GM12878 (cell line): ENCODE measurements around the gene NAALADL2. TPM values are rescaled to one million over a fixed set of nuclear protein-coding genes. Genes with fewer than 3 reads are reported as not detected.

ENCODE experiments used
- ATAC-seq: fragments of 200-7000 bp; cut with Tn5 transposase; 3 replicates; pipeline ENCODE4 v1.9.1; 2020; ENCODE audit warnings: mild to moderate bottlenecking, moderate library complexity
- BruUV-seq: library from RNA; stranded (reverse); fragments of 400-500 nt; replicated peaks from 2 replicates; lab custom pipeline; 2021; lab: Mats Ljungman, UMichigan
- CTCF ChIA-PET: fragments of 300-600 bp; sonication (Branson Sonifier 250); formaldehyde crosslinking; extraction: SDS; loops from one replicate; lab custom pipeline; 2021; ENCODE audit warnings: inconsistent platforms; lab: Yijun Ruan, JAX
- POLR2A ChIA-PET: fragments of 350-600 bp; formaldehyde crosslinking; extraction: SDS; loops from one replicate; lab custom pipeline; 2021; ENCODE audit warnings: inconsistent platforms; lab: Charles Lee
- RAD21 ChIA-PET: fragments of 300-600 bp; sonication (Branson Sonifier 250); formaldehyde crosslinking; loops from one replicate; lab custom pipeline; 2023; ENCODE audit warnings: antibody characterized with exemption; ENCODE audit not compliant: unreplicated experiment; lab: Charles Lee
- SMC1A ChIA-PET: fragments of 300-600 bp; sonication (Branson Sonifier 250); formaldehyde crosslinking; loops from one replicate; lab custom pipeline; 2023; ENCODE audit not compliant: unreplicated experiment, uncharacterized antibody; lab: Charles Lee
- DNase-seq: peaks from one replicate; pipeline ENCODE4 v3.0.0-alpha.2; 2011; ENCODE audit warnings: low read depth, low spot score
- FAIRE-seq: peaks from 3 replicates; lab custom pipeline; 2011; peaks lifted over from hg19 to GRCh38; lab: Jason Lieb, UNC
- H2AFZ ChIP-seq: 2 replicates; pipeline ENCODE4 v1.6.0; 2011; ENCODE audit warnings: low read depth, low read length, control low read depth; ENCODE audit not compliant: control insufficient read depth
- H3K27ac ChIP-seq: 2 replicates; pipeline ENCODE4 v1.5.1; 2011; ENCODE audit warnings: control low read depth; ENCODE audit not compliant: control insufficient read depth, insufficient read depth
- H3K27me3 ChIP-seq, 2 experiments: replicated peaks in 1 of 2; 2 replicates each; pipeline versions ENCODE4 v1.6.0 to v1.6.1; 2011; ENCODE audit warnings: low read length in 1 of 2; ENCODE audit not compliant: control insufficient read depth in 2 of 2, insufficient read depth in 2 of 2
- H3K36me3 ChIP-seq, 2 experiments: 2 replicates each; pipeline ENCODE4 v1.5.1; 2011; ENCODE audit warnings: low read length in 1 of 2; ENCODE audit not compliant: control insufficient read depth in 2 of 2, insufficient read depth in 2 of 2
- H3K4me1 ChIP-seq: 2 replicates; pipeline ENCODE4 v1.6.1; 2011; ENCODE audit warnings: mild to moderate bottlenecking, low read length, moderate library complexity, mixed read lengths; ENCODE audit not compliant: control insufficient read depth, insufficient read depth
- H3K4me2 ChIP-seq: 2 replicates; pipeline ENCODE4 v1.6.0; 2011; ENCODE audit warnings: control low read depth; ENCODE audit not compliant: control insufficient read depth, insufficient read depth
- H3K4me3 ChIP-seq: fragments of 200-600 bp; sonication (generic); 2 replicates; pipeline ENCODE4 v1.5.1; 2016
- H3K79me2 ChIP-seq: 2 replicates; pipeline ENCODE4 v1.6.0; 2011; ENCODE audit warnings: low read length; ENCODE audit not compliant: control insufficient read depth, insufficient read depth
- H3K9ac ChIP-seq: 2 replicates; pipeline ENCODE4 v1.8.0; 2011; ENCODE audit warnings: low read length, control low read depth, mixed read lengths; ENCODE audit not compliant: control insufficient read depth, insufficient read depth
- H3K9me3 ChIP-seq: replicated peaks from 3 replicates; pipeline ENCODE4 v1.5.1; 2011; ENCODE audit warnings: mild to moderate bottlenecking, low read length; ENCODE audit not compliant: control insufficient read depth, insufficient read depth
- H4K20me1 ChIP-seq: 2 replicates; pipeline ENCODE4 v1.6.0; 2011; ENCODE audit not compliant: control insufficient read depth, insufficient read depth
- BHLHE40 ChIP-seq, 2 experiments: fragments of 450-650 bp in 1 of 2; IDR thresholded peaks; 2 replicates each; pipeline ENCODE4 v1.6.1; 2011 to 2017; ENCODE audit warnings: low read depth in 2 of 2, borderline replicate concordance in 1 of 2, improper control_type of control experiment in 1 of 2, low read length in 1 of 2, mild to moderate bottlenecking in 1 of 2
- BRCA1 ChIP-seq: IDR thresholded peaks from 2 replicates; pipeline ENCODE4 v1.6.1; 2011; ENCODE audit warnings: low read depth, low read length, improper control_type of control experiment
- MYC ChIP-seq: IDR thresholded peaks from 2 replicates; pipeline ENCODE4 v1.6.1; 2011; ENCODE audit warnings: mild to moderate bottlenecking, low read length, moderate library complexity, inconsistent platforms; ENCODE audit not compliant: insufficient read depth, insufficient replicate concordance, insufficient read length, severe bottlenecking
- NBN ChIP-seq: fragments of 450-650 bp; IDR thresholded peaks from 2 replicates; pipeline ENCODE4 v1.6.1; 2016
- STAT3 ChIP-seq: IDR thresholded peaks from 2 replicates; pipeline ENCODE4 v1.6.1; 2011; ENCODE audit warnings: low read depth, low read length, improper control_type of control experiment
- WGBS: methylation state at CpG from one replicate; pipeline ENCODE4 v1.1.6; 2016; ENCODE audit warnings: low lambda C conversion rate; ENCODE audit not compliant: insufficient replicate concordance, insufficient coverage; ENCODE audit errors: missing lambda C conversion rate; 5-methylcytosine and 5-hydroxymethylcytosine counted together
- in situ Hi-C: fragments of 300-500 bp; cut with MboI; formaldehyde crosslinking; loops from 9 replicates; pipeline ENCODE4 v1.14.3; 2018; ENCODE audit warnings: mixed read lengths
- intact Hi-C: fragments of 100-400 bp; cut with micrococcal nuclease; formaldehyde crosslinking; loops from one replicate; pipeline ENCODE4 v1.14.2; 2022; ENCODE audit not compliant: unreplicated experiment
- polyA plus RNA-seq, 11 experiments: library from polyadenylated mRNA; depleted of rRNA in 4 of 11; unstranded in 6 of 11; stranded (reverse) in 5 of 11; fragments of >200 nt; fragmentation: Nextera tagmentation in 4 of 11; fragmentation: Illumina TruSeq in 1 of 11; extraction: Ambion mirVana in 4 of 11; extraction: Trizol in 1 of 11; gene quantifications; 1 replicate in 1 of 11; 2 replicates in 10 of 11; pipeline versions ENCODE4 v1.2.1 to v1.2.3, GENCODE V29; 2011 to 2016; ENCODE audit warnings: inconsistent platforms in 2 of 11, missing spikeins in 2 of 11, low read depth in 1 of 11
- total RNA-seq, 4 experiments: library from RNA; depleted of rRNA in 3 of 4; stranded (reverse); fragments of >200 nt in 3 of 4; fragmentation: Illumina TruSeq in 1 of 4; extraction: Trizol in 1 of 4; gene quantifications; 2 replicates each; pipeline versions ENCODE4 v1.2.1 to v1.2.3, GENCODE V29; 2013 to 2021
- TF ChIP-seq, protein P1 (sequence below): fragments of 450-650 bp; IDR thresholded peaks from 2 replicates; pipeline ENCODE4 v1.6.1; 2017; ENCODE audit warnings: mild to moderate bottlenecking
- TF ChIP-seq, protein P2 (sequence below): IDR thresholded peaks from 2 replicates; pipeline ENCODE4 v1.6.1; 2012; ENCODE audit warnings: low read depth, low read length, improper control_type of control experiment
- TF ChIP-seq, protein P3 (sequence below): fragments of 450-650 bp; IDR thresholded peaks from 2 replicates; pipeline ENCODE4 v1.6.1; 2016; ENCODE audit warnings: mild to moderate bottlenecking
- TF ChIP-seq, protein P4 (sequence below): IDR thresholded peaks from 2 replicates; pipeline ENCODE4 v1.6.1; 2012; ENCODE audit warnings: low read depth, low read length, improper control_type of control experiment
- TF ChIP-seq, protein P5 (sequence below): fragments of 450-650 bp; IDR thresholded peaks from 2 replicates; pipeline ENCODE4 v1.6.1; 2017; ENCODE audit warnings: mild to moderate bottlenecking, moderate library complexity

The NAALADL2 gene
- total and polyA plus RNA-seq, 10 of the 15 experiments (the other 5 are each of a cell fraction or from before 2014, with no cell fraction given), result 0.06 to 10.8 (median 0.46) TPM

DNA sequence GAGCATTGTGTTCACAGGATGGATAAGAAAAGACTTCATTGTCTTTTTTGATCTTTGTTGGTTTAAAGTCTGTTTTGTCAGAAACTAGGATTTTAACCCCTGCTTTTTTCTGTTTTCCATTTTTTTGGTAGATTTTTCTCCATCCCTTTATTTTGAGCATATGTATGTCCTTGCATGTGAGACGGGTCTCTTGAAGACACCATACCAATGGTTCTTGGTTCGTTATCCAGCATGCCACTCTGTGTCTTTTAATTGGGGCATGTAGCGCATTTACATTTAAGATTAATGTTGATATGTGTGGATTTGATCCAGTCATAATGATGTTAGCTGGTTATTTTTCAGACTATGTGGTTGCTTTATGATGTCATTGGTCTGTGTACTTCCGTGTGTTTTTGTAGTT is 687.0 kb downstream of the NAALADL2 start:
- in situ Hi-C loops, result no loop called here
- Histone ChIP-seq H3K27ac (no peak overlapping the region), H3K4me1 (no peaks in the 10 kb centered on the region), H3K4me3 (no peak overlapping the region), H3K36me3 (no peaks in the 10 kb centered on the region), H4K20me1 (no peaks in the 10 kb centered on the region), H3K4me2 (no peak overlapping the region), H3K9ac (no peak overlapping the region), H3K9me3 (no peaks in the 10 kb centered on the region)
- SMC1A ChIA-PET, result no interaction called here
- POLR2A ChIA-PET, result no interaction called here
- 2% methylated on average over 4 of the region's 4 CpGs for WGBS
- no peak for FAIRE-seq
- TF ChIP-seq MYC (no peak), BRCA1 (no peak), NBN (no peak), STAT3 (no peak), BHLHE40 (IDR thresholded peaks at IDR 0.05; ENCODE audit: borderline replicate concordance in 1 of 2, low read depth in 2 of 2, low read length in 1 of 2) (no peak)
- TF ChIP-seq, protein P1, sequence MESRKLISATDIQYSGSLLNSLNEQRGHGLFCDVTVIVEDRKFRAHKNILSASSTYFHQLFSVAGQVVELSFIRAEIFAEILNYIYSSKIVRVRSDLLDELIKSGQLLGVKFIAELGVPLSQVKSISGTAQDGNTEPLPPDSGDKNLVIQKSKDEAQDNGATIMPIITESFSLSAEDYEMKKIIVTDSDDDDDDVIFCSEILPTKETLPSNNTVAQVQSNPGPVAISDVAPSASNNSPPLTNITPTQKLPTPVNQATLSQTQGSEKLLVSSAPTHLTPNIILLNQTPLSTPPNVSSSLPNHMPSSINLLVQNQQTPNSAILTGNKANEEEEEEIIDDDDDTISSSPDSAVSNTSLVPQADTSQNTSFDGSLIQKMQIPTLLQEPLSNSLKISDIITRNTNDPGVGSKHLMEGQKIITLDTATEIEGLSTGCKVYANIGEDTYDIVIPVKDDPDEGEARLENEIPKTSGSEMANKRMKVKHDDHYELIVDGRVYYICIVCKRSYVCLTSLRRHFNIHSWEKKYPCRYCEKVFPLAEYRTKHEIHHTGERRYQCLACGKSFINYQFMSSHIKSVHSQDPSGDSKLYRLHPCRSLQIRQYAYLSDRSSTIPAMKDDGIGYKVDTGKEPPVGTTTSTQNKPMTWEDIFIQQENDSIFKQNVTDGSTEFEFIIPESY, result no peak
- TF ChIP-seq, protein P2, sequence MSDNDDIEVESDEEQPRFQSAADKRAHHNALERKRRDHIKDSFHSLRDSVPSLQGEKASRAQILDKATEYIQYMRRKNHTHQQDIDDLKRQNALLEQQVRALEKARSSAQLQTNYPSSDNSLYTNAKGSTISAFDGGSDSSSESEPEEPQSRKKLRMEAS, result no peak
- TF ChIP-seq, protein P3, sequence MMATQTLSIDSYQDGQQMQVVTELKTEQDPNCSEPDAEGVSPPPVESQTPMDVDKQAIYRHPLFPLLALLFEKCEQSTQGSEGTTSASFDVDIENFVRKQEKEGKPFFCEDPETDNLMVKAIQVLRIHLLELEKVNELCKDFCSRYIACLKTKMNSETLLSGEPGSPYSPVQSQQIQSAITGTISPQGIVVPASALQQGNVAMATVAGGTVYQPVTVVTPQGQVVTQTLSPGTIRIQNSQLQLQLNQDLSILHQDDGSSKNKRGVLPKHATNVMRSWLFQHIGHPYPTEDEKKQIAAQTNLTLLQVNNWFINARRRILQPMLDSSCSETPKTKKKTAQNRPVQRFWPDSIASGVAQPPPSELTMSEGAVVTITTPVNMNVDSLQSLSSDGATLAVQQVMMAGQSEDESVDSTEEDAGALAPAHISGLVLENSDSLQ, result no peak
- TF ChIP-seq, protein P4, sequence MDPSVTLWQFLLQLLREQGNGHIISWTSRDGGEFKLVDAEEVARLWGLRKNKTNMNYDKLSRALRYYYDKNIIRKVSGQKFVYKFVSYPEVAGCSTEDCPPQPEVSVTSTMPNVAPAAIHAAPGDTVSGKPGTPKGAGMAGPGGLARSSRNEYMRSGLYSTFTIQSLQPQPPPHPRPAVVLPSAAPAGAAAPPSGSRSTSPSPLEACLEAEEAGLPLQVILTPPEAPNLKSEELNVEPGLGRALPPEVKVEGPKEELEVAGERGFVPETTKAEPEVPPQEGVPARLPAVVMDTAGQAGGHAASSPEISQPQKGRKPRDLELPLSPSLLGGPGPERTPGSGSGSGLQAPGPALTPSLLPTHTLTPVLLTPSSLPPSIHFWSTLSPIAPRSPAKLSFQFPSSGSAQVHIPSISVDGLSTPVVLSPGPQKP, result no peak
- TF ChIP-seq, protein P5, sequence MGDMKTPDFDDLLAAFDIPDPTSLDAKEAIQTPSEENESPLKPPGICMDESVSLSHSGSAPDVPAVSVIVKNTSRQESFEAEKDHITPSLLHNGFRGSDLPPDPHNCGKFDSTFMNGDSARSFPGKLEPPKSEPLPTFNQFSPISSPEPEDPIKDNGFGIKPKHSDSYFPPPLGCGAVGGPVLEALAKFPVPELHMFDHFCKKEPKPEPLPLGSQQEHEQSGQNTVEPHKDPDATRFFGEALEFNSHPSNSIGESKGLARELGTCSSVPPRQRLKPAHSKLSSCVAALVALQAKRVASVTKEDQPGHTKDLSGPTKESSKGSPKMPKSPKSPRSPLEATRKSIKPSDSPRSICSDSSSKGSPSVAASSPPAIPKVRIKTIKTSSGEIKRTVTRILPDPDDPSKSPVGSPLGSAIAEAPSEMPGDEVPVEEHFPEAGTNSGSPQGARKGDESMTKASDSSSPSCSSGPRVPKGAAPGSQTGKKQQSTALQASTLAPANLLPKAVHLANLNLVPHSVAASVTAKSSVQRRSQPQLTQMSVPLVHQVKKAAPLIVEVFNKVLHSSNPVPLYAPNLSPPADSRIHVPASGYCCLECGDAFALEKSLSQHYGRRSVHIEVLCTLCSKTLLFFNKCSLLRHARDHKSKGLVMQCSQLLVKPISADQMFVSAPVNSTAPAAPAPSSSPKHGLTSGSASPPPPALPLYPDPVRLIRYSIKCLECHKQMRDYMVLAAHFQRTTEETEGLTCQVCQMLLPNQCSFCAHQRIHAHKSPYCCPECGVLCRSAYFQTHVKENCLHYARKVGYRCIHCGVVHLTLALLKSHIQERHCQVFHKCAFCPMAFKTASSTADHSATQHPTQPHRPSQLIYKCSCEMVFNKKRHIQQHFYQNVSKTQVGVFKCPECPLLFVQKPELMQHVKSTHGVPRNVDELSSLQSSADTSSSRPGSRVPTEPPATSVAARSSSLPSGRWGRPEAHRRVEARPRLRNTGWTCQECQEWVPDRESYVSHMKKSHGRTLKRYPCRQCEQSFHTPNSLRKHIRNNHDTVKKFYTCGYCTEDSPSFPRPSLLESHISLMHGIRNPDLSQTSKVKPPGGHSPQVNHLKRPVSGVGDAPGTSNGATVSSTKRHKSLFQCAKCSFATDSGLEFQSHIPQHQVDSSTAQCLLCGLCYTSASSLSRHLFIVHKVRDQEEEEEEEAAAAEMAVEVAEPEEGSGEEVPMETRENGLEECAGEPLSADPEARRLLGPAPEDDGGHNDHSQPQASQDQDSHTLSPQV, result no peak
- TF ChIP-seq, all 136 proteins: peak for 0
- Histone ChIP-seq H3K79me2 (no peaks in the 10 kb centered on the region), H2AFZ (no peak overlapping the region), H3K27me3 (no peaks in the 10 kb centered on the region)
- DNase-seq (no peak), ATAC-seq (no peak)
- CTCF ChIA-PET, result no interaction called here
- intact Hi-C loops, result no loop called here
- RAD21 ChIA-PET, result no interaction called here
- no TSS peak for BruUV-seq
